ENCODE results near the gene DST. TPM values are rescaled to one million over a fixed set of nuclear protein-coding genes. Genes with fewer than 3 reads are reported as not detected.
A peak's percentile ranks its signal among the peaks of the same experiment; 100 is the strongest.

DST gene
- total RNA-seq, 4 donors from 2014 or later, result 331 to 417 (median 368) TPM

DNA sequence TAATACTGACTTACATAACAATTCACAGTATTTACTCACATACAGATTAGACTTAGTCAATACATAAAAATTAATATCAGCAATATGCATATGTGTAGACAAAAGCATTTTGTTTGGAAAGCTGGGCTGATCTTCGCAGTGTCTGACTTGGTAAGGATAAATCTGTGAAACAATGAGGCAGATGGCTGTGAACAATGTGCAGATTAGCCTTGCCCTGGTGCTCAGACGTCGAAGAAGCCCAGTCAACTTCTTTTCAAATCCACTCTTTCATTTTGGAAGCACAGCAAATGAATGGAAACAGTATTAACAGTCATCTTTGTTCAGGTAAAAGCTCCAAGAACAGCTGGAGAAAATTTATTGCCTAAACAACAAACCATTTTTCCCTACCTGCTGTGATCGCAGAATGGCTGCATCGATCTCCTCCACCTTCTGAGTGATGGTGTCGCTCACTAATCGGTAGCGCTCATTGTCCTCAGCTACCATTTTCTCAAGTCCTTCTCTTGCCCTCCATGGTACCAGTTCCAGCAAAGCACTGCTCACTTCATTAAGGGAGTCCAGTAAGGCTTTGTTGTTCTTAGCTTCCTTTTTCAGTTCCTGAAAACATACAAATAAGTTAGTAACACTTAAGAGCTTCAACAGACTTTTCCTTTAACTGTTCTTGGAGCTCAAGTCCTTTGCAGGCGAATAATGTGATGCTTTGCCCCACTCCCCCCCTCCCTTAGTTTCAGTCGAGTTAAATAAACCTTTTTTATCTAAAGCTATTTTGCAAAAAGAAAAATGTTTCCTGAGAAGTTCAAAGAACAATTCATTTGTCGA, 116.5 kb downstream of the DST start:
- Histone ChIP-seq H3K4me1 (peaks cover 0 to 53% (median 4%) of the 10 kb centered on the region in 4 donors), H3K4me3 (no peak overlapping the region), H3K9me3 (no peaks in the 10 kb centered on the region), H3K27ac (peak overlapping the region; percentile 7 to 86 (median 56)), H3K27me3 (no peaks in the 10 kb centered on the region), H3K36me3 (peaks cover 0 to 31% (median 0%) of the 10 kb centered on the region in 3 donors)
- TF ChIP-seq CTCF (IDR thresholded peaks at IDR 0.05) (no peak), POLR2A (IDR thresholded peaks at IDR 0.05) (no peak), EP300 (IDR thresholded peaks at IDR 0.05) (no peak)
- no peak for DNase-seq (ENCODE audit: low spot score in 2 of 2)
- 76% methylated on average over 11 of the region's 11 CpGs for WGBS, 2 donors

DNA sequence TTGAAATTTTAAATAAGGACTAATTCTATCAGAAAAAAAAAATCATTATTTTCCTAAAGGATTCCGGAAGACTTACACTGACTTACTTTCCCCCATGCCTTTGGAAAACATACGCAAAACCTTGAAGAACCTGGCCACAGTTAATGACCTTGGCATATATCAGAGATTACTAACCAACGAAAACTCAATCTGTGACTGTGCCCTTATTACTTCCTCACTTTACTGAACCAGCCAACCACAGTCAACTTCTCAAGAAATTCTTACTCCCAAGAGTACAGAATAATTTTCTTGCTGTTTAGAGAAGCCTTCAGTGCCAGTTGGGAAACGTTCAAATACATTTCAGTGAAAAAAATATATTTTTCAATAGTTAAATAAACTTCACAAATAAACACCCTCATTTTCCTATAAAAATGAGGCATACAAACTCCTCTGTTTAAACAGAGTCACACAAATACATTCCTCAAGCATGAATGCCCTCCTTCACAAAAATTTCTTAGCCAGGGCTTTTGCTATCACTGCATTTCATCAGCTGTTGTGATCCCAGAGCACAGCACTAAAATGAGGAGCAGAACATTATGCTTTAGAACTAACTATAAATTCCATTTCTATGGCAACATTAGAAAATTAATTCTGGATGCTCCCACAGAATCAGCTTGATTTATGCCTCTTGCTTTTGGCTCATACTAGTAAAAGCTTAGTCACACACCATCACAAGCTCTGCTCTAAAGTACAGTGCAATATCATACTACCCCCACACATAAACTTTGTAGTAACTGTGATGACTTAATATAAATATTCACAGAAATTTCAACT, 117.6 kb downstream of the DST start:
- Histone ChIP-seq H3K9me3 (no peaks in the 10 kb centered on the region), H3K4me3 (no peak overlapping the region), H3K36me3 (peaks cover 0 to 28% (median 0%) of the 10 kb centered on the region in 3 donors), H3K4me1 (peaks cover 0 to 53% (median 4%) of the 10 kb centered on the region in 4 donors), H3K27ac (peak overlapping the region; percentile 28 to 86 (median 65)), H3K27me3 (no peaks in the 10 kb centered on the region)
- TF ChIP-seq EP300 (IDR thresholded peaks at IDR 0.05) (peak in 1 of 2 donors; percentile 51), POLR2A (IDR thresholded peaks at IDR 0.05) (no peak), CTCF (IDR thresholded peaks at IDR 0.05) (no peak)
- DNase-seq (ENCODE audit: low spot score in 2 of 2), result no peak
- 26 to 28% methylated on average over 4 of the region's 4 CpGs for WGBS, 2 donors

DNA sequence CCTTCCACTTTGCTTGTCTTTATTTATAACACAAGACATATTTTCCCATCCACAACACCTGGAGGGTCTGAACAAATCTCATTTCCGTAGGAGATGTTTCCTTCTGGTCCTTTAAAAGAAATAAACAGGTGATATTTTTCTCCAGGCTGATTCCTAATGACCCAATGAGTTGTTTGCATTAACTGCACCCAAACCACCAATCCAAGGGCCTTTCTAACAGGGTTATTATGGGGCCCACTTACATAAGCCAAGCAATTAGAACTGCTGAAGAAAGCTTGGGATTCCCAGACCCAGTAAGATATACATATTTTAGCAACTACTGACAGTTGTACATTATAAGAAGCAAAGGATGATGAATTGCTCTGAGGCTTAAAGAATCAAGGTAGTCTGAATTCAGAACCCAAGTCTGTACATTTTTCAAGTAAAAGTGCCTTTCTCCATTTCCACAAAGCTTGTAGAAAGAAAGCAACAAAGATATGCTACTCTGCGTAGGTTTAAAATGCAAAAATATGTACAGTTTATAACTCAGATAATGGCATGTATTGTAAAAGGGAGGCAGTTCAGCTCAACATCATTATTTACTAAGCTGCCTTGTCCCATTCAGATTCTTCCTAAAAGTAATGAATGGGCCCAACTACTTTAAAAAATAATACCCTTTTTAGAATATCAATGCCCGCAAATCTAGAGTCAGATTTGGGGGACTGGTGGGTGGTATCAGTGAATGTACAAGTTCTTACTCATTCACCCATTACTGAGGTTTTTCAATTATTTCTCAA, 120.0 kb downstream of the DST start:
- no peaks in the 10 kb centered on the region for H3K9me3 ChIP-seq
- peaks cover 0 to 7% (median 0%) of the 10 kb centered on the region in 3 donors for H3K36me3 ChIP-seq
- no peak for DNase-seq (ENCODE audit: low spot score in 2 of 2)
- H3K4me1 ChIP-seq, result peaks cover 0 to 53% (median 4%) of the 10 kb centered on the region in 4 donors
- H3K27me3 ChIP-seq, result no peaks in the 10 kb centered on the region
- no peak overlapping the region for H3K4me3 ChIP-seq
- peak overlapping the region in 2 of 4 donors; percentile 55 to 86 for H3K27ac ChIP-seq
- 74 to 77% methylated on average over 3 of the region's 3 CpGs for WGBS, 2 donors
- TF ChIP-seq CTCF (IDR thresholded peaks at IDR 0.05), result no peak
- no peak for TF ChIP-seq EP300 (IDR thresholded peaks at IDR 0.05)
- no peak for TF ChIP-seq POLR2A (IDR thresholded peaks at IDR 0.05)

- WGBS, 2 donors, result 63 to 65% methylated on average over 2 of the region's 2 CpGs
- Histone ChIP-seq H3K9me3 (no peaks in the 10 kb centered on the region), H3K4me1 (peaks cover 0 to 54% (median 4%) of the 10 kb centered on the region in 4 donors), H3K4me3 (no peak overlapping the region), H3K27ac (peak overlapping the region in 3 of 4 donors; percentile 10 to 86 (median 51)), H3K27me3 (no peaks in the 10 kb centered on the region), H3K36me3 (peaks cover 0 to 7% (median 0%) of the 10 kb centered on the region in 3 donors)
- TF ChIP-seq EP300 (IDR thresholded peaks at IDR 0.05) (no peak), CTCF (IDR thresholded peaks at IDR 0.05) (no peak), POLR2A (IDR thresholded peaks at IDR 0.05) (no peak)
- no peak for DNase-seq (ENCODE audit: low spot score in 2 of 2)
These were observed 120.7 kb downstream of the DST start for GRCh38 chr6:56521976-56522375.

All from tibial nerve (tissue), 4 donors.